T-helper 1 cell treated with Interleukin-12 subunit alpha and Interleukin-12 subunit beta and Interleukin-4 antibody, amounts not matched to agents 30 ng/mL and 1 ng/mL, for 36 hours (primary cell): ENCODE data around the gene HUWE1. TPM values are rescaled to one million over a fixed set of nuclear protein-coding genes. Genes with fewer than 3 reads are reported as not detected.

Source experiments
- intact Hi-C: fragments of 100-400 bp; cut with micrococcal nuclease; formaldehyde crosslinking; loops from one replicate; pipeline ENCODE4 v1.15.1; 2024
- total RNA-seq: library from RNA; stranded (reverse); gene quantifications from 2 replicates; pipeline ENCODE4 v1.2.3, GENCODE V29; 2022

Gene HUWE1
- total RNA-seq, 1 donor from 2014 or later: 301 TPM

DNA sequence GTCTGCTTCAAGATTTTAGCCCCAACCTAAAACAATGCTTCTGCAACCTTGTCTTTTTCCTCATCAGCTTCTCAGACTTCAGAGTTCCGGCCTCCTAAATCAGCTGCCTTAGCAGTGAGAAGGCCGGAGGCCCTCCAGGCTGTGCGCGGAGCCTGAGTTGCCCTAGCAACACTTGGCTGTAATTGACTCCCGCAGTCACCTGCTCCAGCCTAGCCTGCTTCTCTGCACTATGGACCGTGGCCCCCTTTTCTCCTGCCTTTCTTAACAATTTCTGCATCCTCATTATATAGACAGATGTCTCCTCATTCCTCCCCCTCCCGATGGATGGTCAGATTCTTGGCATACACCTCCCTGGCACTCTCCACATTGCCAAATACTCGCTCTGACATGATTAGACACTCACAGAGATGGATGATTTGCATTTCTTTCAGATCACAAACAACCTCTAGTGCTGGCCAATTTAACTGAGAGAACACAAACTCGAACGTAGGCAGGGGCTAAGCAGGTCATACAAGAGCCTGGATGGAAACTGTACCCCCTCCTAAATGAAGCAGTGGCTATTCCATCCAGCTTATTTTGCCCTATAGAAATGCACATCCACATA, 9.5 kb upstream of the HUWE1 start:
- intact Hi-C loops: no loop called here

- intact Hi-C loops: no loop called here
These were observed 8.1 kb upstream of the HUWE1 start for GRCh38 chrX:53694642-53695041.

GRCh38 chrX:53688300-53688699, 1.8 kb upstream of the HUWE1 start:
- intact Hi-C loops: loop anchor here (10.0 kb wide), 4 partner anchors 247 to 1317 kb away; partner anchors contain the start of genes APEX2, KDM5C and TSPYL2

GRCh38 chrX:53685711-53686110, 808 bp downstream of the HUWE1 start:
- intact Hi-C loops: loop anchor here (2.0 to 10.0 kb wide), 6 partner anchors 249 to 1475 kb away; partner anchors contain the start of genes APEX2, KDM5C and TSPYL2

GRCh38 chrX:53684415-53685192, 1.9 kb downstream of the HUWE1 start:
- intact Hi-C loops: loop anchor here (1.0 to 10.0 kb wide), 13 partner anchors 30 to 1372 kb away; partner anchors contain the start of genes APEX2, FAM120C, KDM5C and MAGED2

- intact Hi-C loops: loop anchor here (1.0 to 10.0 kb wide), 13 partner anchors 31 to 1373 kb away; partner anchors contain the start of genes APEX2, FAM120C, KDM5C and MAGED2
These were observed 2.7 kb downstream of the HUWE1 start for GRCh38 chrX:53683556-53684414.

GRCh38 chrX:53682885-53683555, 3.5 kb downstream of the HUWE1 start:
- intact Hi-C loops: loop anchor here (5.0 to 10.0 kb wide), 6 partner anchors 49 to 1322 kb away; partner anchors contain the start of genes APEX2, KDM5C, MAGED2 and TSPYL2

DNA sequence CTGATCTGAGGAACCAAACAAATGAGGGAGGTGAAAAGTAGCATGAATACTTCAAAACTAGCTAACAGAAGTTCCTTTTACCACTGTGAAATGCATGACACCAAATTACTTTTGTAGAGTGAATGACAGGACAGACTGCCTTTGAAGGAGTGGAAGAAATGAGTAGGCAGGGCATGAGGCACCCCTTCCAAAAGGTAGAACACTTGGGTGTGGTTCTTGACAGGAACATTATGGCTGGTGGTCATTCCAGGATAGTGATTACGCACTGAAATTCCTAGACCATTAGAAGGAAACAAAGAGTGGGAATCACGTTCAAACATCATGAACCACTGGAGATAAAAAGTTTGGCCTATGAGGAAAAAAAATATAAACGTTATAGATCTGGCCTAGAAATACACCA, 4.9 kb downstream of the HUWE1 start:
- intact Hi-C loops: loop anchor here (5.0 to 10.0 kb wide), 6 partner anchors 51 to 1323 kb away; partner anchors contain the start of genes APEX2, KDM5C, MAGED2 and TSPYL2

DNA sequence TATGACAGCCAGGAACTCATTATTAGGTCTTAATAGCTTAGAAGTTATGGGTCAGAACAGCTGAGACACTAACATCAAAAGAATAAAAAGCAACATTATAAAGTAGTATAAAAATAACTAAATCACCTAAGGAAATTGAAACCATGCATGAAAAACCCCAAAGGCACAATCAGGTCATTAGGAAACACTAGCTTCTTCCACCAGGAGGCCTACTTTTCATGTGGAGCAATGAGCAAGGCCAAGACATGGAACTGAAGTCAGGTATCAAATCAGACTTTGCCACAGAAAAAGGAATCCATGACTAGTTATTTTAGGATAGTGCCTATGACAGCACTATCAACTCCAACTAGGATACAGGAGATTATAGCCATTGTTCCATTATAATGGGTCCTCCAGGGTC, 7.9 kb downstream of the HUWE1 start:
- intact Hi-C loops: loop anchor here (1.0 to 10.0 kb wide), 2 partner anchors 154 to 286 kb away; no protein-coding TSS in a partner anchor

- intact Hi-C loops: loop anchor here (10.0 kb wide), 1 partner anchor 288 kb away; no protein-coding TSS in a partner anchor
These were observed 9.2 kb downstream of the HUWE1 start for GRCh38 chrX:53677286-53677685.

GRCh38 chrX:53674581-53674980, 11.9 kb downstream of the HUWE1 start:
- intact Hi-C loops: loop anchor here (10.0 kb wide), 1 partner anchor 290 kb away; no protein-coding TSS in a partner anchor

DNA sequence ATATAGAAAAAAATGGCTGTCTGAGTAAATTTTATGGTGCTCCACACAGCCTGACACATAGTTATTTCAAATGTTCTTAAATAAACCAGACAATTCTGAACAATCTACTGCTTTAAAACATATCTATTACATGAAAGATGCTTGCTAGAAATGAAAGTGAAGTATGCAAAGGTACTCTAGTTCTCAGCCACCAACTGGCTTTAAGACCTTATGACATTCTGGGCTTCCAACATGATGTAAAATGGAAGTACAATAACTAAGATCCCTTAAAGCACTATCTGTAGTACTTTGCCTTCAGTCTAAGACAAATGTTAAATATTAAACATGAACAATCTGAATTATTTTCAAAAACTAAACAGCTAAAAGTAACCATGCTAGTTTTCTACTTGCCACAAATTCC, 17.3 kb downstream of the HUWE1 start:
- intact Hi-C loops: no loop called here

- intact Hi-C loops: no loop called here
These were observed 20.3 kb downstream of the HUWE1 start for GRCh38 chrX:53666171-53666570.

DNA sequence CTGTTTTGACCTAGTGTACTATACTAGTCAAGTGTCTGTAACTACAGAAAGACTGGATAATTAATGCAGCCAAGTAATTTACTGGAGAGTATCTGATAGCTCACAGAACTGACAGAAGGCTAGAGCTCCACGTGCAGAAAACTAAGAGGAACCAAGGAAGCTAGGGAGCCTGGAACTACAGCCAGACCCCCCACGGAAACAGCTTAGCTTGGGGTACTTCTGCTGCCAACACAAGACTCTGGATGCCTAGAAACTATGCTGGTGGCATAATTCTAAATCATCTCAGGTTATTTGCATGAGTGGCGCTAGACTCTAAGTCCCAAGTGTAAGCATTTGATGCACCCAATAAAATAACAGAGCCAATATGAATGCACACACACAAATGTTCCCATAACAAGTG, 26.5 kb downstream of the HUWE1 start:
- intact Hi-C loops: no loop called here

GRCh38 chrX:53659039-53659438, 27.5 kb downstream of the HUWE1 start:
- intact Hi-C loops: no loop called here

GRCh38 chrX:53656845-53657244, 29.7 kb downstream of the HUWE1 start:
- intact Hi-C loops: no loop called here

DNA sequence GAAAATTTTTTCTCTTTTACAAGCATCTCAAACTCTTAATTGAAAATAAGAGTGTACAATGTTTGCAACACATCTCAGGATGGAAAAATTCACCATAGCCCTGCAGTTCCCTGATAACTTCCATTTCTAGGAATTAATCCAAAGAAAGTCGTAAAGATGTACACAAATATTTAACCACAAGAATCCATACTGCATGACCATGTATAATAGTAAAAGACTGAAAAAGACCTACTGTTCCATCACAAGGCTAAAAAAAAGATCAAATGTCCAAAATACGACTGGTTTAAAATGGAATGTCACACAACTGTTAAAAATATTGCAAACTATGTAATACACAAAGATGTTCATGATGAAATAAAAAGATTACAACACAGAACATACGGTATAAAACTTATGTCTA, 32.1 kb downstream of the HUWE1 start:
- intact Hi-C loops: no loop called here

- intact Hi-C loops: no loop called here
These were observed 41.8 kb downstream of the HUWE1 start for GRCh38 chrX:53644751-53645150.

- intact Hi-C loops: no loop called here
These were observed 44.2 kb downstream of the HUWE1 start for GRCh38 chrX:53642337-53642736.

GRCh38 chrX:53639257-53639656, 47.3 kb downstream of the HUWE1 start:
- intact Hi-C loops: no loop called here

- intact Hi-C loops: no loop called here
These were observed 49.0 kb downstream of the HUWE1 start for GRCh38 chrX:53637479-53637878.
